ENCODE data around the gene SART3.

GRCh38 chr12:108602209-108602705 is 41.3 kb upstream of the SART3 start:
- TF ChIP-seq, protein P1, sequence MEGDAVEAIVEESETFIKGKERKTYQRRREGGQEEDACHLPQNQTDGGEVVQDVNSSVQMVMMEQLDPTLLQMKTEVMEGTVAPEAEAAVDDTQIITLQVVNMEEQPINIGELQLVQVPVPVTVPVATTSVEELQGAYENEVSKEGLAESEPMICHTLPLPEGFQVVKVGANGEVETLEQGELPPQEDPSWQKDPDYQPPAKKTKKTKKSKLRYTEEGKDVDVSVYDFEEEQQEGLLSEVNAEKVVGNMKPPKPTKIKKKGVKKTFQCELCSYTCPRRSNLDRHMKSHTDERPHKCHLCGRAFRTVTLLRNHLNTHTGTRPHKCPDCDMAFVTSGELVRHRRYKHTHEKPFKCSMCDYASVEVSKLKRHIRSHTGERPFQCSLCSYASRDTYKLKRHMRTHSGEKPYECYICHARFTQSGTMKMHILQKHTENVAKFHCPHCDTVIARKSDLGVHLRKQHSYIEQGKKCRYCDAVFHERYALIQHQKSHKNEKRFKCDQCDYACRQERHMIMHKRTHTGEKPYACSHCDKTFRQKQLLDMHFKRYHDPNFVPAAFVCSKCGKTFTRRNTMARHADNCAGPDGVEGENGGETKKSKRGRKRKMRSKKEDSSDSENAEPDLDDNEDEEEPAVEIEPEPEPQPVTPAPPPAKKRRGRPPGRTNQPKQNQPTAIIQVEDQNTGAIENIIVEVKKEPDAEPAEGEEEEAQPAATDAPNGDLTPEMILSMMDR (IDR thresholded peaks at IDR 0.05) = no peak
- no peak for TF ChIP-seq POLR2A (IDR thresholded peaks at IDR 0.05)

Data from esophagus squamous epithelium (tissue), 4 donors.